ENCODE results near the gene EIF3L.

The EIF3L gene

GRCh38 chr22:37820350-37820749, 28.9 kb upstream of the EIF3L start:
- Histone ChIP-seq H2BK12ac (ENCODE audit: low read length) (no peak overlapping the region), H4K8ac (ENCODE audit: low read depth, low read length) (no peak overlapping the region), H4K91ac (ENCODE audit: low read depth, low read length) (no peak overlapping the region), H3K4ac (ENCODE audit: low read depth, low read length) (no peak overlapping the region), H2AK5ac (ENCODE audit: low read length) (no peak overlapping the region), H3K18ac (ENCODE audit: low read length) (no peak overlapping the region), H3K4me3 (ENCODE audit: low read depth, low read length) (no peak overlapping the region), H2BK120ac (ENCODE audit: insufficient read depth, low read length, poor library complexity) (no peak overlapping the region), H3K14ac (ENCODE audit: low read length) (no peak overlapping the region), H3K9me3 (ENCODE audit: insufficient read depth, low read depth, low read length) (peaks cover 9% of the 10 kb centered on the region), H4K12ac (ENCODE audit: low read depth, low read length) (no peak overlapping the region), H3K36me3 (ENCODE audit: control insufficient read depth in 1 of 2, insufficient read depth in 2 of 2, low read length in 2 of 2) (peaks cover 4 to 11% of the 10 kb centered on the region in 2 experiments), H3K79me2 (ENCODE audit: control insufficient read depth, insufficient read depth, low read length, poor library complexity) (no peaks in the 10 kb centered on the region), H2BK5ac (ENCODE audit: low read depth, low read length, poor library complexity) (no peak overlapping the region), H3K9ac (ENCODE audit: low read length) (no peak overlapping the region), H3K4me1 (ENCODE audit: control insufficient read depth in 1 of 2, insufficient read depth in 2 of 2, low read length in 2 of 2) (peaks cover 17 to 23% of the 10 kb centered on the region in 2 experiments), H3K27me3 (ENCODE audit: insufficient read depth, low read length) (peaks cover 30% of the 10 kb centered on the region), H3K79me1 (ENCODE audit: low read length) (peaks cover 3% of the 10 kb centered on the region), H3K27ac (ENCODE audit: low read depth, low read length) (no peak overlapping the region), H3K23ac (ENCODE audit: low read length) (no peak overlapping the region), H2AFZ (ENCODE audit: insufficient read depth, low read length, poor library complexity) (no peak overlapping the region), H3K4me2 (ENCODE audit: low read length) (no peak overlapping the region)
- WGBS (ENCODE audit: extremely low coverage, insufficient coverage, insufficient read length), result no CpG with 5 or more reads among the region's 5 CpGs
- no peak for DNase-seq

DNA sequence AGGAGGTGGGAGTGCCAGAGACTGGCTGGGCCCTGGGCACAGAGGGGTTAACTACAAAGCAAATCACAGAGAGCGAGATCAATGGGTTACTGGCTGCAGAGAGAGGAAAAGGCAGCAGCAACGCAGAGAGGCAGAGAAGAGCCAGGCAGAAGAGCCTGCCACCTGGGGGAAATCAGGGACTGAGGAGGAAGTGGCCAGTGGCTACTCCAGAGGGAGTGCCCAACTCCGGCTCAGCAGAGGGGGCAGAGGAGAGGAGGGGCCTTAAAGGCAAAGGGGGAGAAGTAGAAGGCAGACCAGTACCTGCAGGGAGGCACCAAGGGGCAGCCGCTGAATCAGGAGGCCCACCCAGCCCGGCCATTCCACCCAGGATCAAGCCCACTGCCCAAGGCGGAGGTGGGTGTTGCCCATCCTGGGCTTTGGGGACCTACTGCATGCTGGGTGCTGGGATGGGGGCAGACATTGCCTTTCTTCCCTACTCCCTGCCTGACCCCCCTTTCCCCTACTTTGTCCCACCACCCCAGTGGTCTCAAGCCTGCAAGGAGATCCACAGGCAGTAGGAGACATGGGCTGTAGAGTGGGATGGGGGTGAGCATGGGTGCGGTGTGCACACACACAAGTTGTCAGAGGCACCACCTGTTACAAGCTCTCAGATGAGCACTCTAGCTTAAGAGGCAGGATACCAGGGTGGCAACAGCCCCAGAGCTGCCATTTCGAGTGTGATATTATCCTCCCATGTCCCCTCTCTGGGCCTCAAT, 27.0 kb upstream of the EIF3L start:
- Histone ChIP-seq H3K23ac (ENCODE audit: low read length) (no peak overlapping the region), H2AK5ac (ENCODE audit: low read length) (no peak overlapping the region), H3K18ac (ENCODE audit: low read length) (no peak overlapping the region), H3K4ac (ENCODE audit: low read depth, low read length) (no peak overlapping the region), H3K4me1 (ENCODE audit: control insufficient read depth in 1 of 2, insufficient read depth in 2 of 2, low read length in 2 of 2) (peaks cover 17 to 23% of the 10 kb centered on the region in 2 experiments), H4K12ac (ENCODE audit: low read depth, low read length) (no peak overlapping the region), H2AFZ (ENCODE audit: insufficient read depth, low read length, poor library complexity) (no peak overlapping the region), H3K36me3 (ENCODE audit: control insufficient read depth in 1 of 2, insufficient read depth in 2 of 2, low read length in 2 of 2) (no peaks in the 10 kb centered on the region), H3K79me1 (ENCODE audit: low read length) (peaks cover 3% of the 10 kb centered on the region), H2BK120ac (ENCODE audit: insufficient read depth, low read length, poor library complexity) (no peak overlapping the region), H2BK12ac (ENCODE audit: low read length) (no peak overlapping the region), H3K4me2 (ENCODE audit: low read length) (no peak overlapping the region), H3K27me3 (ENCODE audit: insufficient read depth, low read length) (peaks cover 34% of the 10 kb centered on the region), H3K14ac (ENCODE audit: low read length) (no peak overlapping the region), H3K9ac (ENCODE audit: low read length) (no peak overlapping the region), H3K27ac (ENCODE audit: low read depth, low read length) (no peak overlapping the region), H3K79me2 (ENCODE audit: control insufficient read depth, insufficient read depth, low read length, poor library complexity) (no peaks in the 10 kb centered on the region), H4K91ac (ENCODE audit: low read depth, low read length) (no peak overlapping the region), H4K8ac (ENCODE audit: low read depth, low read length) (no peak overlapping the region), H3K4me3 (ENCODE audit: low read depth, low read length) (no peak overlapping the region), H2BK5ac (ENCODE audit: low read depth, low read length, poor library complexity) (no peak overlapping the region), H3K9me3 (ENCODE audit: insufficient read depth, low read depth, low read length) (peaks cover 9% of the 10 kb centered on the region)
- DNase-seq, result no peak
- no CpG with 5 or more reads among the region's 8 CpGs for WGBS (ENCODE audit: extremely low coverage, insufficient coverage, insufficient read length)

DNA sequence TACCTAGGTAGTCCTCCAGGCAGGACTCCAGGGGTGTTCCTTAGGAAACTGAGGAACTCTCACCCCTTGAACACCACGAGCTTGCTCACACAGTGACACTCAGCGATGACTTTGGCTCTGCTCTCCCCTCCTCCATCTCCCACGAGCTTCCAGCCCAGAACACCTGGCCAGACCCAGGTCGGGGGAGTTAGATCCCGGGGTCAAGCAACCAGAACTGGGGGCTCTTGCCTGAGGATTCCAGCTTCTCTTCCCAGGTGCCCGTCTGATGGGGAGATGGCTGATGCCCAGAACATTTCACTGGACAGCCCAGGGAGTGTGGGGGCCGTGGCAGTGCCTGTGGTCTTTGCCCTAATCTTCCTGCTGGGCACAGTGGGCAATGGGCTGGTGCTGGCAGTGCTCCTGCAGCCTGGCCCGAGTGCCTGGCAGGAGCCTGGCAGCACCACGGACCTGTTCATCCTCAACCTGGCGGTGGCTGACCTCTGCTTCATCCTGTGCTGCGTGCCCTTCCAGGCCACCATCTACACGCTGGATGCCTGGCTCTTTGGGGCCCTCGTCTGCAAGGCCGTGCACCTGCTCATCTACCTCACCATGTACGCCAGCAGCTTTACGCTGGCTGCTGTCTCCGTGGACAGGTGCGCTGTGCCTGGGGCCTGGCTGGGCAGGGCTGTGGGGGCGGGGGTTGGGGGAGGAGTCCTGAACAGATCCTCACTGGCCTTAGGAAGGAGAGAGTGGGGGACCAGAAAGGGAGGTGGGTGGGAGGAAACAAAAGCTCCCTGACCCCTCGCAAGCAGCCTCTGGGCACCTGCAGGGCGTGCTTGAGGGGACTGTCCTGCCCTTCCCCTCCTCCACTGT, 25.9 kb upstream of the EIF3L start, which contains the start of gene GALR3:
GALR3 (plus strand) TSS at position 249 of the 852 bp plus-strand sequence; CDS start at position 274, 25 bp downstream.
- Histone ChIP-seq H4K12ac (ENCODE audit: low read depth, low read length) (no peak within 1 kb of the TSS), H3K9ac (ENCODE audit: low read length) (no peak within 1 kb of the TSS), H3K18ac (ENCODE audit: low read length) (no peak within 1 kb of the TSS), H3K4me3 (ENCODE audit: low read depth, low read length) (no peak within 1 kb of the TSS), H3K79me1 (ENCODE audit: low read length) (no peaks in the 10 kb centered on the region), H3K4ac (ENCODE audit: low read depth, low read length) (no peak within 1 kb of the TSS), H2BK12ac (ENCODE audit: low read length) (no peak within 1 kb of the TSS), H3K9me3 (ENCODE audit: insufficient read depth, low read depth, low read length) (peaks cover 9% of the 10 kb centered on the region), H3K14ac (ENCODE audit: low read length) (no peak within 1 kb of the TSS), H3K79me2 (ENCODE audit: control insufficient read depth, insufficient read depth, low read length, poor library complexity) (no peaks in the 10 kb centered on the region), H3K4me2 (ENCODE audit: low read length) (peak within 1 kb of the TSS; percentile 79), H3K36me3 (ENCODE audit: control insufficient read depth in 1 of 2, insufficient read depth in 2 of 2, low read length in 2 of 2) (no peaks in the 10 kb centered on the region), H4K8ac (ENCODE audit: low read depth, low read length) (no peak within 1 kb of the TSS), H2BK120ac (ENCODE audit: insufficient read depth, low read length, poor library complexity) (no peak within 1 kb of the TSS), H3K27me3 (ENCODE audit: insufficient read depth, low read length) (peaks cover 33% of the 10 kb centered on the region), H2BK5ac (ENCODE audit: low read depth, low read length, poor library complexity) (no peak within 1 kb of the TSS), H3K23ac (ENCODE audit: low read length) (no peak within 1 kb of the TSS), H4K91ac (ENCODE audit: low read depth, low read length) (no peak within 1 kb of the TSS), H3K27ac (ENCODE audit: low read depth, low read length) (no peak within 1 kb of the TSS), H2AK5ac (ENCODE audit: low read length) (no peak within 1 kb of the TSS), H3K4me1 (ENCODE audit: control insufficient read depth in 1 of 2, insufficient read depth in 2 of 2, low read length in 2 of 2) (peaks cover 16 to 18% of the 10 kb centered on the region in 2 experiments), H2AFZ (ENCODE audit: insufficient read depth, low read length, poor library complexity) (no peak within 1 kb of the TSS)
- no peak for DNase-seq
- no CpG with 5 or more reads among the region's 21 CpGs for WGBS (ENCODE audit: extremely low coverage, insufficient coverage, insufficient read length)

DNA sequence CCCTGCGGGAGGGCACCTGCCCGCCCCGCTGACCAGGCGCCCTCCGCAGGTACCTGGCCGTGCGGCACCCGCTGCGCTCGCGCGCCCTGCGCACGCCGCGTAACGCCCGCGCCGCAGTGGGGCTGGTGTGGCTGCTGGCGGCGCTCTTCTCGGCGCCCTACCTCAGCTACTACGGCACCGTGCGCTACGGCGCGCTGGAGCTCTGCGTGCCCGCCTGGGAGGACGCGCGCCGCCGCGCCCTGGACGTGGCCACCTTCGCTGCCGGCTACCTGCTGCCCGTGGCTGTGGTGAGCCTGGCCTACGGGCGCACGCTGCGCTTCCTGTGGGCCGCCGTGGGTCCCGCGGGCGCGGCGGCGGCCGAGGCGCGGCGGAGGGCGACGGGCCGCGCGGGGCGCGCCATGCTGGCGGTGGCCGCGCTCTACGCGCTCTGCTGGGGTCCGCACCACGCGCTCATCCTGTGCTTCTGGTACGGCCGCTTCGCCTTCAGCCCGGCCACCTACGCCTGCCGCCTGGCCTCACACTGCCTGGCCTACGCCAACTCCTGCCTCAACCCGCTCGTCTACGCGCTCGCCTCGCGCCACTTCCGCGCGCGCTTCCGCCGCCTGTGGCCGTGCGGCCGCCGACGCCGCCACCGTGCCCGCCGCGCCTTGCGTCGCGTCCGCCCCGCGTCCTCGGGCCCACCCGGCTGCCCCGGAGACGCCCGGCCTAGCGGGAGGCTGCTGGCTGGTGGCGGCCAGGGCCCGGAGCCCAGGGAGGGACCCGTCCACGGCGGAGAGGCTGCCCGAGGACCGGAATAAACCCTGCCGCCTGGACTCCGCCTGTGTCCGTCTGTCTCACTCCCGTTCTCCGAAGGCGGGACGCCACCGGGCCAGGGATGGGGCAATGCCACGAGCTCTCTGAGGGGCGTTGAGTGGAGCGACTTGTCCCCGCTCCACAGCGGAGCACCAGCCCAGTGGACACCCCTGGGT, 24.3 kb upstream of the EIF3L start:
- no peak overlapping the region for H3K4ac ChIP-seq (ENCODE audit: low read depth, low read length)
- H2AK5ac ChIP-seq (ENCODE audit: low read length), result no peak overlapping the region
- no peak overlapping the region for H2BK120ac ChIP-seq (ENCODE audit: insufficient read depth, low read length, poor library complexity)
- no peak overlapping the region for H3K27ac ChIP-seq (ENCODE audit: low read depth, low read length)
- H4K91ac ChIP-seq (ENCODE audit: low read depth, low read length), result no peak overlapping the region
- no CpG with 5 or more reads among the region's 135 CpGs for WGBS (ENCODE audit: extremely low coverage, insufficient coverage, insufficient read length)
- DNase-seq, result peak in 1 of 2 donors; percentile 39
- no peak overlapping the region for H2BK12ac ChIP-seq (ENCODE audit: low read length)
- H2BK5ac ChIP-seq (ENCODE audit: low read depth, low read length, poor library complexity), result no peak overlapping the region
- H3K36me3 ChIP-seq (ENCODE audit: control insufficient read depth in 1 of 2, insufficient read depth in 2 of 2, low read length in 2 of 2), result peaks cover 7 to 9% of the 10 kb centered on the region in 2 experiments
- H3K4me2 ChIP-seq (ENCODE audit: low read length), result peak overlapping the region; percentile 79
- no peaks in the 10 kb centered on the region for H3K79me1 ChIP-seq (ENCODE audit: low read length)
- peaks cover 9 to 10% of the 10 kb centered on the region in 2 experiments for H3K4me1 ChIP-seq (ENCODE audit: control insufficient read depth in 1 of 2, insufficient read depth in 2 of 2, low read length in 2 of 2)
- no peak overlapping the region for H3K14ac ChIP-seq (ENCODE audit: low read length)
- H4K8ac ChIP-seq (ENCODE audit: low read depth, low read length), result no peak overlapping the region
- H4K12ac ChIP-seq (ENCODE audit: low read depth, low read length), result no peak overlapping the region
- no peak overlapping the region for H3K18ac ChIP-seq (ENCODE audit: low read length)
- H3K9ac ChIP-seq (ENCODE audit: low read length), result peak overlapping the region; percentile 13
- H2AFZ ChIP-seq (ENCODE audit: insufficient read depth, low read length, poor library complexity), result peak overlapping the region; percentile 38
- H3K23ac ChIP-seq (ENCODE audit: low read length), result no peak overlapping the region
- H3K9me3 ChIP-seq (ENCODE audit: insufficient read depth, low read depth, low read length), result peaks cover 6% of the 10 kb centered on the region
- H3K4me3 ChIP-seq (ENCODE audit: low read depth, low read length), result peak overlapping the region; percentile 60
- no peaks in the 10 kb centered on the region for H3K79me2 ChIP-seq (ENCODE audit: control insufficient read depth, insufficient read depth, low read length, poor library complexity)
- H3K27me3 ChIP-seq (ENCODE audit: insufficient read depth, low read length), result peaks cover 24% of the 10 kb centered on the region

All from trophoblast cell (in vitro differentiated cells and primary cell).